Medulla oblongata (tissue), 1 donor: ENCODE data around the gene COL4A3.

Experiments
- DNase-seq: peaks from one replicate; pipeline ENCODE4 v3.0.0-alpha.2; 2015; ENCODE audit errors: extremely low spot score

The COL4A3 gene

GRCh38 chr2:227163998-227164762 is at the start of gene COL4A3, which contains the start of gene COL4A4:
Gene COL4A3 (plus strand): TSS chr2:227164624. CDS start chr2:227164727, 103 bp downstream.
Gene COL4A4 (minus strand): TSS chr2:227164205. CDS start chr2:227147483, 16,722 bp downstream.
- no peak for DNase-seq

DNA sequence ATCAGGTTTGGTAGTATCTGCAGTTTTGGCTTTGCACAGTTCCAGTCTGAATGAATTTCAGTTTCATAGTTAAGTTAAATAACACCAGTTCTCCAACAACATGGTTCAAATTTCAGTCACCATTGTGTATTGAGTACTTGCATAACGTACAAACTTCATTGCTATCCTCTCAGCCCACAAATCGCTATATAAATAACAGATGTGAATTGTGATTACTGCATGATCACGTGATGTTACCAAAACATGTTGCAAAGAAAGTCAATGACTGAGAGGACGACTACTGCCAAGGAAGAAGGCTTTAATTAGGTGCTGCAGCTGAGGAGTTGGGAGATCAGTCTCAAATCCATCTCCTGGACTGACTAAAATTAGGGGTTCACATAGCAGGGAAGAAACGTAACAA is 48.7 kb upstream of the COL4A3 start:
- DNase-seq: no peak

GRCh38 chr2:227117027-227117426 is 47.4 kb upstream of the COL4A3 start:
- DNase-seq: no peak

GRCh38 chr2:227117852-227118251 is 46.6 kb upstream of the COL4A3 start:
- no peak for DNase-seq

- no peak for DNase-seq
These were observed 46.1 kb upstream of the COL4A3 start for GRCh38 chr2:227118353-227118752.

DNA sequence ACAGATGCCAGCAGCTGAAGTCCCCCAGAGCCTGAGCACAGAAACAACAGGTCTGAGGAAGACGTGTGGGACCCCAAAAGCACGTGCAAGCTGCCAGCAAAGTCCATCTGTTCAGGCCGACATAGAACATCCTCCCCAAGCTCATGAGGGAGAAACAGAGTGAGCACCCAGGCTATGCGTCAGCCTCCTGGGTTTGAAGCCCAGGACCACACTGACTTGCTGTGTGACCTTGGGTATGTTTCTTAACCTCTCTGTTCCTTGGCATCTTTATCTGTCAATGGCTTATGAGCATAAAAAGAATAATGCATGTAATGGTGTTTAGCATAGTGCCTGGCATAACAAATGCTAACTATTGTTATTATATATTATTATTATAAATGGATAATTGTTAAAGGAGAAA is 40.7 kb upstream of the COL4A3 start:
- no peak for DNase-seq

- no peak for DNase-seq
These were observed 39.6 kb upstream of the COL4A3 start for GRCh38 chr2:227124811-227125210.

DNA sequence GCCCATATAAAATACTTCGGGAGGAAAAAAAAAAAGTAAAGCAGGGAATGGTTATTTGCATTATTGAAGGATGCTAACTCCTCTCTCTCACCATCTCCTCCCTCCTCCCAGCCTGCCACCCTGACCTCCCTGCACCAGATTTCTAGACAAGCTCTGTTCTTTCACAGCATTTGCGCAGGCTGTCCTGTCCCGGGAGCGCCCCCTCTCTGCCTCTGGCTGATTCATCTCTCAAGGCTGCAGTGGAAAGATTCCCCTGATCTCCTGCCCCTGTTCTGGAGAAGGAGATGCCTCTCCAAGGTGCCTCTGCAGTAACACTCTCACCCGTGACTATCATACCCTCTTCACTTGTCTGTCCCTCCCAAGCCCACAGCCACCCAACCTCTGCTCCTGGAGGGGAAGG is 38.9 kb upstream of the COL4A3 start:
- no peak for DNase-seq

GRCh38 chr2:227127201-227127600 is 37.2 kb upstream of the COL4A3 start:
- no peak for DNase-seq

DNA sequence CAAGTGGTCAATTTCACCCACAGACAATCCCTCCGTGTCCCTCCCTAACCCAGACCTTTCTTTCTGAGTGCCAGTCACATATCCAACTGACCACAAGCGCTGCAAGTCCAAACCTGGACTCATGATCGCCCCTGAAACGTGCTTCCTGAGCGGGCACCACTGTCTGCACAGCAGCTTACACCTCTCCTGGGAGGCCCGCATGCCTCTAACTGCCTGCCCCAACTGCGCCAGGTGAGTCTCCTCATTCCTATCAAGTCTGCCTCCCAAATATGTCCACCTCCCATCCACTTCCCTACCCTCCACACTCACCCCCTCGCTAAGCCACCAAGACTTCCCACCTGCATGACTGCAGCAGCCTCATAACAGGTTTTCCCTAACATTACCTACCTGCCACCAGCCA is 33.8 kb upstream of the COL4A3 start:
- DNase-seq: no peak

GRCh38 chr2:227132986-227133385 is 31.4 kb upstream of the COL4A3 start:
- DNase-seq: no peak

DNA sequence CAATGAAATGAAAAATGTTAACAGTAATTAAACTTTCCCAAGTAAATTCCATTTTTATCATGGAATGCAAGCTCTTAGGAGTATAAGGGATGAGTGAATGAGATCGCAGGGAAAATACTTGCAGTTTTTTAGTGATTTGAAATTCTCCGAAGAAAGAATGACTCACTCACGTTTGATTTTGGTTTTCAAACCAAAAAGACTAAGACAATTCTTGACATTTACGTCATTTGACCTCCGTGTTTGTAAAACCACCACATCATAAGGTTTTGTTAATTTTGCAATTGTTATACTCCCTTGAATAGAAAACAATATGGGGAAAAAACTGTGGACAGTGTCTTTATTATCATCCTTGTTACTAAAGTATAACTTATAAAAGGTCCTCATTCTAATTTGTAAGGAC is 29.8 kb upstream of the COL4A3 start:
- DNase-seq: no peak

- no peak for DNase-seq
These were observed 23.1 kb upstream of the COL4A3 start for GRCh38 chr2:227141301-227141700.

DNA sequence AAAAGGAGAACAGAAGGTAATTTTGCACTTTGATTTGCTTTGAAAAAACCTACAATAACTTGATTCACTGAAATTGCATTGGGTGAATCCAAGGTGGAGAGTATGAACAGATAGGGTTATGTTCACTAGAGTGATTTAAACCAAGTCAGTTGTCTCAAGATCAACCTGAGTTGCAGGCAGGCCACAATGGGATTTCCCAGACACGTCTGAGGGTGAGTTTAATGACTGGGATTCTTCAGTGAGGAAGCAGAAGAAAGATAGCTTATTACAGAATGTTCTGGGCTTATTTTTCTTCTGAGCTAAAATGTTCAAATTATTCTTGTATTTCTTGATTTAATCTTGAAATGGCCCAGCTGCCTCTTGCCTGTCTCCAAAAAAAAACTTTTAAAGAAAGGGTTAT is 20.5 kb upstream of the COL4A3 start:
- no peak for DNase-seq

DNA sequence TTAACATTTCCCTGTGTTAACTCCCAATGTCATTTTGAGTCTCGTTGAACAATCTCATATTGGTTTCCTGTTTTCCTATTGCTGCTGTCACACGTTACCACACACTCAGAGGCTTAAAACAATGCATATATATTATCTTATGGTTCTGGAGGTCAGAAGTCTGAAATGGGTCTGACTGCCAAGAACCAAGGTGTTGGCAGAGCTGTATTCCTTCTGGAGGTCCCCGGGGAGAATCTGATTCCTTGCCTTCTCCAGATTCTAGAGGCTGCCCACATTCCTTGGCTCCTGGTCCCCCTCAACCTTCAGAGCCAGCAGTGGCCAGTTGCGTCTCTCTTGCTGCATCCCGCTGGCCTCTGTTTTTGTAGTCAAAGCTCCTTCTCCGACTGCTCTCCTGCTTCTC is 18.0 kb upstream of the COL4A3 start:
- no peak for DNase-seq

GRCh38 chr2:227147023-227147422 is 17.4 kb upstream of the COL4A3 start:
- DNase-seq: no peak

- no peak for DNase-seq
These were observed 16.3 kb upstream of the COL4A3 start for GRCh38 chr2:227148106-227148505.

DNA sequence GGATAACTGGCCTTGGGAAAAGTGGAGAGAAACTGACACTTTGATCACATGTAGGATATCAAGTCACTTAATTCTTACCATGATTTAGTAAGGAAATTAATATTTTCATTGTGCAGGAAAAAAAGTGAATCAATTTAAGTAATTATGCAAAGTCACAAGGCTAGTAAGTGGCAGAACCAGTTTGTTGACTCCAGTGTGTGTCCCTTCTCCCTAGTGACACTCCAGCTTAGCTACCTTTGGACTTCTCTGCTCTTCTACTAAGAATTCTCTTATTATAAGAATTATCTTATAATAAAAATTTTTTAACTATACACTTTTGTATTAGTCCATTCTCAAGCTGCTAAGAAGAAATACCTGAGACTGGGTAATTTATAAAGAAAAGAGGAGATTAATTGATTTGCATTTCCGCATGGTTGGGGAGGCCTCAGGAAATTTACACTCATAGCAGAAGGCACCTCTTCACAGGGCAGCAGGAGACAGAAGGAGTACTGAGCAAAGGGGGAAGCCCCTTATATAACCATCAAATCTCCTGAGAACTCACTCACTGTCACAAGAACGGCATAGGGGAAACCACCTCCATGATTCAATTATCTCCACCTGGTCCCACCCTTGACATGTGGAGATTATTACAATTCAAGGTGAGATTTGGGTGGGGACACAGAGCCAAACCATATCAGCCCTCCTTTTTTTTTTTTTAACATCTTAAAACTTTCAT is 14.0 kb upstream of the COL4A3 start:
- no peak for DNase-seq

- no peak for DNase-seq
These were observed 12.2 kb upstream of the COL4A3 start for GRCh38 chr2:227152093-227152766.

- no peak for DNase-seq
These were observed 11.1 kb upstream of the COL4A3 start for GRCh38 chr2:227153307-227153706.

- DNase-seq: no peak
These were observed 10.5 kb upstream of the COL4A3 start for GRCh38 chr2:227153758-227154486.
